Measurements from ENCODE around the gene DCAKD.

The DCAKD gene

GRCh38 chr17:45029758-45030423 is 21.5 kb downstream of the DCAKD start:
- no peak for DNase-seq

GRCh38 chr17:45029096-45029495 is 22.3 kb downstream of the DCAKD start:
- DNase-seq = no peak

DNA sequence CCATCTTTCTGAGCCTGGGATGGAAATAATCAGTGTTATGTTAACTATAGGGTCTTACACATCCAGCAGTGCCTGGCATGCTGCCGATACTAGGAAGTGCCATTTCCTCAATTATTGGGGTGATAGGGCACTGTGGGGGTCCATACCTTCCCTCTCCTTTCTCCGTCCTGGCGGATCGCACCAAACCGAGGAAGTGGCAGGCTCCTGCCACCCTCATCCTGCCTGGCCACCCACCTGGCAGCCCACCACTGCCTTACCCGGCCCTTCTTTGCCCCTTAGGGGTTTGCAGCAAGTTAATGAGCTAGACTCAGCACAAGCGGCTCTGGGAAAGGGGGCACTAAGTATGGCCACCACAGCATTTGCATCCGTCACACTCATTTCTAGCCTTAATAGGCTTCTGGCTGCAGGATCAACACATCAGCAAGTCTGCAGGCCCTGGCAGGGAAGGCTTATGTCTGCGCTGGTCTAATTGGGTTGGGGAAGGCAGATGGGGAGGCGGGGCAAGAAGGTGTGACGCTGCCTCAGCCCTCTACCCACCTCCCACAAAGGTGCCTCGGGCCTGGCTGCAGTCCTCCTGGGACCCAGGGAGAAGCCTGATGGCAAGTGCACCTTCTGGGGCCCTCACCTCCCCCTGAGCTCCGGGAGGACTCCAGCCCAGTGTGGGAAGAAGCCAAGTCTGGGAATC is 28.6 kb downstream of the DCAKD start:
- DNase-seq = no peak

GRCh38 chr17:45022288-45022648 is 29.2 kb downstream of the DCAKD start:
- DNase-seq = no peak

- peak; percentile 77 for DNase-seq
Measured at GRCh38 chr17:45021607-45022287, 29.7 kb downstream of the DCAKD start.

GRCh38 chr17:45020354-45021138 is 30.9 kb downstream of the DCAKD start:
- DNase-seq = no peak

DNA sequence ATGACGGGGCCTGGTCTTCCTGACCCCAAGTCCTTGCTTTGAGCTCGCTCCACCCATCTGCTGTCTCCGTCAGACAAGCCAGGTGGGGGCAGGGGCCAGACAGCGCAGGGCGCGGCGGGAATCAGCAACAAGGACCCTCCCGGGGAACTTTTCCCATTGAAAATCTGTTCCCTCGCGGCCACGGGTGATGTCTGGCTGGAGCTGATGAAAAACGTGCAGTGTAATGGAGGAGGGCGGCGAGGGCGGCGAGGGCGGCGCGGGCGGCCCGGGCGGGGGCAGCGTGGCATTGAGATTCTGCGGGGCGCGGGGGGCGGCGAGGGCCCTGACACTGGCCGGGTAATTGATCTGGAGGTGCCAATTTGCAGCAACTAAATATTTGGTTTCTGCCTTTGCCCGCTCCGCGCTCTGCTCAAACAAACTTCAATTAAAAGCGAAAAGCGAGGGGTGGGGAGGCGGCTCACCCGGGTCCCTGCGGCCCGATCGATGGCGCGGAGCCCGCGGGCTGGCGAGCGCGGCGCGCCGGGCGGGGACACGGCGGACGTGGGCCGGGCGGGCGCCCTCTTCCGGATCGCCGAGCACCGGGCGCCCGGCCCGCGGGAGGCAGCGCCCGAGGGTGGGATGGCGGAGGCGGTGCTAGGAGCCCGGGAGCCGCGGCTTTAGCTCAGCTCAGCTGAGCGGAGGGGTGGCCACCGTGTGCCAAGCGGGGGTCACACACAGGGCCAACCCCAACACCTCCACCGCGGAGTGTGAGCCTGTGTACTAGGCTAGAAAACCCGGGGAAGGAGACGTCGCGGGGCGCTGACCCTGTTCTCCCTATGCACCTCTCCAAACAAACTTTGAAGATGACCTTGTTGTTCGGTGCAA is 32.4 kb downstream of the DCAKD start:
- DNase-seq = peak; percentile 61

- no peak for DNase-seq
Measured at GRCh38 chr17:45018514-45018847, 33.0 kb downstream of the DCAKD start.

GRCh38 chr17:45016823-45017222 is 34.6 kb downstream of the DCAKD start:
- DNase-seq = no peak

GRCh38 chr17:45016237-45016636 is 35.2 kb downstream of the DCAKD start:
- no peak for DNase-seq

DNA sequence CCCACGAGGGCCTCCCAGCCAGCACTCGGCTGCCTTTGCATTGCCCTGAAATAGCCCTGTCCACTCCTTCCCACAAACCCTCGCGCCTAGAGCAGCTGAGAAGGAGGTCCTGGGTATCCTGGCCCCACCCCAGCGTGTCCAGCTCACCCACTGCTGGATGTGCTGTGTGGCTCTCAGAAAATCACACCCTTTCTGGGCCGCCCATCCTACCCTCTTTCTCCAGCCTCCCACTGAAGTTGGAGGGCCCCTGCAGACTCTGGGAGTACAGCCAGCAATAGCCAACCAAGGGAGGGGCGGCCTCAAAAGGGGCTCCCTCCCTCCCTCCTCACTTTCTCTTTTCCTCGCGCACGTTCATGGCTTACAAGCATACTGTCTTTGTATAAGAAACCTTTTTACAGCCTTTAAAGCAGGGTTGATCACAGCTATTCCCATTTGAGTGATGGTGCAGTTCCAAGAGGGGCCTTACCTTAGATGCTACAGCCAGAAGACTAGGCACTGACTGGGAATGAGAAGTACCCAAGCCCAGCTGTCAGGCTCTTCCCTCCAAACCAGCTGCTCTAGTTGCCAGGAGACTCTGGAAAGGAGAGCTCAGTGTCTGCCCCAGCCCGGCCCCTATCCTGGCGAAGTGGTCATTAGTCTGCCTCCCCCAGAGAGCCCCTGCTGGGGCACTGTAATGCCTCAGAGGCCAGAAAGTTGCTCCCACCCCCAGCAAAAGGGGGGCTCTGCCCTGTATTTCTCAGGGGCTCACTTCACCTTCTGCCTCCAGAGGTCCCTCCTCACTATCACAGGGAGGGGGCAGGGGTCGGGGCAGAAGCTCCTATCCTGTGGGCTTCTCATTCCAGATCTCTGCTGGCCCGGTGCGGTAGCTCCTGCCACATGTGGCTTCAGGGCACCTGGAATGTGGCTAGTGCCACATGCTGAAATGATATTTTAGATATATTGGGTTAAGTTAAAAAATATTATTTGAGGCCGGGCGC is 38.1 kb downstream of the DCAKD start:
- DNase-seq = no peak

- no peak for DNase-seq
Measured at GRCh38 chr17:45011767-45012166, 39.7 kb downstream of the DCAKD start.

DNA sequence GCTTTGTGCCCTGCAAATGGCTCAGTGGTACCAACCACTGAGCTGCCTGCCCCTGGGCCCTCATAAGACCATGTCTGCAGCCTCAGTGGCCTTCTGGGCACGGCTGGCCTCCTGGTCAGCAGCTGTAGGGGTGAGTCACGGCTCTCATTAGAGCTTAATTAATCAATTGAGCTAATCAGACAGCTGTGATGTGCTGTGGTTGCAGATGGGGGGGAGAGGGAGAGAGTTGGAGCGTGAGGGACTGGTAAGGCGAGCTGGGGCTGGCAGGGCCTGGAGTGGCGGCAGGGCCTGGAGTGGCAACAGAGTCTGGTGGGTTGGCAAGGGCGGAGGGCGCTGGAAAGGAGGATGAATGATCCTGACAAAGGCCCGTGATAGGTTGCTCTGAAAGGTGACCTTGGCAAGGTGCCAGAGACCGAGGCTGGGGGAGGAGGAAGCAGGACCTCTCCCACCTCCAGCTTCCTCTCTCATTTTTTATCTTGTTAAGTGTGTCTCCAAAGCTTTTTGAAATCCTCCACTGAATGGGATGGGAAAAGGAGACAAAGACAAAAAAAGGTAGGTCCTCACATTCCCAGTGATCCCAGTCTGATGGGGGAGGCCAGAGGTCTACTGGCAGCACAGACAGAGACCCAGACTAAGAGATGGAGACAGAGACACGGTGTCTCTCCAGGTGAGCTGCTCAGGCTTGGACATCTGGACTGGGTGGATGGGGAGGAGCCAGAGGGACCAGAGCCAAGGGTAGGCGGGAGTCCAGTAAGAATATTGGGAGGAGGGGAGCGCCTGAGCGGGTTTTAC is 41.6 kb downstream of the DCAKD start:
- DNase-seq = no peak

DNA sequence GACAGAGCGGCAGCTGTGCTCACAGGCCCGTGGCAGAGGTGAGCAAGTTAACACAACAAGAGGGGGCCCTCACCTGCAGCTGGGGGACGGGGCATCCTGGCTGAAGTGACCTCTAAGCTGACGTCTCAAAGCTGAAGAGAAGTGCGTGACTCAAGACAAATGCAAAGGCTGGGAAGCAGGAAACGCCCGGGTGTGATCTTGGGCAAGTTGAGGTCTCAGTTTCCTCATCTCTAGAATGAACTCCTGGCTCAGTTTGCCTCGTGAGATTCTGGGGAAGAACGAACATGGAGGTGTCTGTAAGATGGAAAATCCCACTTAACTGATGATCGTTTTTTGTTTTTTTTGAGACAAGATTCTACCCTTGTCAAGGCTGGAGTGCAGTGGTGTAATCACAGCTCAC is 43.2 kb downstream of the DCAKD start:
- no peak for DNase-seq

- DNase-seq = no peak
Measured at GRCh38 chr17:45006927-45007461, 44.4 kb downstream of the DCAKD start.

DNA sequence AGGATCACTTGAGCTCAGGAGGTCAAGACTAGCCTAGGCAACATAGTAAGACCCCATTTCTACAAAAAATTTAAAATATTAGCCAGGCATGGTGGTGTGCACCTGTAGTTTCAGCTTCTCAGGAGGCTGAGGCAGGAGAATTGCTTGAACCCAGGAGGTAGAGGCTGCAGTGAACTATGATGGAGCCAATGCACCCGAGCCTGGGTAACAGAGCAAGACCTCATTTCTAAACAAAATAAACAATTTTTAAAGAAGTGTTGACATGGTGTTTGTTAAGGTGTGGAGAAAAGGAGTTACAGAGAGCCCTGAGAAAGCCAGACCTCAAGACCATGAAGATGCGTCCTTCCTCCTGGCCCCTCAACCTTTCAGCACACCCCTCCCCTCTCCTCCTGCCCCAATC is 45.7 kb downstream of the DCAKD start:
- DNase-seq = no peak

DNA sequence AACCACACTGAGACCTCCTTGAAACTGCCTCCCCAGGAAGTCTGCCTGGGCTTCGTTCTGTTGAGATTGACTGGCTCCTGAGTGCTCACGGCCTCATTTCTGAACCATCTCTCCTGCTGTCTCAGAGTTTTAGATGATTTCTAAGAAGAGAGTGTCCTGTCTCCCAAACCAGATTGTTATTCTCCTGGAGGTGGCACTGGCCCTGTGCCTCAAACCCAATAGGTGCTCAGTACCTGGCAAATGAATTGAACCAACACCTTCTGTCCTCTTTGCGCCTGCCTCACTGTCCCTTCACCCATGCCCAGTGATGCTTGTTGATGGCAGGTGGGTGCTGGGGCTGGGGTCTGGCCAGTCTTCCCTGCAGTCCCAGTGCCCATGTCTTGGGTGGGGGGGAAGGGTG is 47.0 kb downstream of the DCAKD start:
- no peak for DNase-seq

DNA sequence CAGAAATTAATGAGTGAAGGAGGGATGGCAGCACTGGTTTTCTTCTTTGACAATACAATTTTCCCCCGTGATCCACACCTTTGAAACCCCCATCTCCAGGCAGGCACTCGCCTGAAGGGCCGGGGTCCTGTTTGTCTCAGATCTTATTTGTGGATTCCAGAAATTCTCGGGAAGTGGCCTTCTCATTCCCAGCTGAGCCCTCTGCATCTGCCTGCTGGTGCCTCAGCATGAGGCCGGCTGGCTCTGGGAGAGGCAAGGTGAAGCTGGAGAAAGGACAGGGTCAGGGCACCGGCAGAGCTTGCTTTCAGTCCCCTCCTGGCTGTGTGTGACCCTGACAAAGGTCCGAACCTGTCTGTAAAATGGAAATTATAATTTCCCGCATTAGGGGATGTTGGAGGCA is 47.6 kb downstream of the DCAKD start:
- no peak for DNase-seq

DNA sequence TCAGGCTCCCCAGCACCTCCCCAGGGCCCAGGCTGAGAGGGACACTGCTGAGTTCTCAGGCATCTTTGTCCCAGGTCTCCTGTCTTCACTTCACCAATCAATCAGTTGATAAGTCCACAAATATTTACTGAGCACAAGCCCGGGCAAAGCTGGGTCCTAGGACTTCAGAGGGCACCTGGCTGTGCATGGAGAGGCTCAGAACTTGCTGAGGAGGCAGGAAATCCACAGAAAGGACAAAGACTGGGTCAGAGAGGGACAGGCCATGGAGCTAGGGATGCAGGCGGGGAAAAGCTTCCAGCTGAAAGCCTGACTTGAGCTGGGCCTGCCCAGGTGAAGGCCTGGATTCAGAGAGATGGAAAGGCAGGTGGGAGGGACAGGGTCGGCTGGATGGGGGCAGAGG is 50.1 kb downstream of the DCAKD start:
- DNase-seq = no peak

- DNase-seq = no peak
Measured at GRCh38 chr17:44999433-44999832, 52.0 kb downstream of the DCAKD start.
